Measurements from ENCODE around the gene FNTB.

DNA sequence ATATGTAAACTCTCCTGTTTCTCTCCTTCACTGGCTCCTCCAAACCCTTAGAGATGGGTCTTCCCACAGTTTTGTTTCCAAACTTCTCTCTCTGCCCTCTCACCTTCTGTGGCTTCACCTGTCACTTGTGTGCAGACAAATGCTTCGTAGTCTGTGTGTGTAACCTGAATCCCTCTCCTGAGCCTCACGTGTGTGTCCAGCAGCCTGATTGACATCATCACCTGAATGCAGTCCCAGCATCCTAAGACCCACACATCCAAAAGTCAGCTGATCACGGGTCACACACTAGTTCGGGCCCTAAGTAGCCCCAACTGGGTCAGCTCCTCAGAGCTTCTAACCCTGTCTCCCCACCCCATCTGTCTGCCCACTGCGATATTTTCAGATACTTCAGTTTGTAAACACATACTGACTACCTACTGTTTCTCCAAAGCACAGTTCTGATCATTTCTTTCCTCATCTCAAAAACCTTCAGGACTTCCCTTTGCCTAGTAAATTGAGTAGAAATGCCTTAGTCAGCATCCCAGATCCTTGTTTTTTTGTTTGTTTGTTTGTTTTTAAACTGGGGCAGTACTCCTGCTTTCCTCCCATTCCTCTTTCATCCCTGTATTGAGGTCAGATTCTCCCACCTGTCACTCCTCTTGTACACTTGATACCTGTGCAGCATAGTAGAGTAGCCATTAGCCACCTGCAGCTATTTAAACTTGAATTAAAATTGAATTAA, 23.7 kb downstream of the FNTB start:
- no peak for TF ChIP-seq SP1 (IDR thresholded peaks at IDR 0.05; ENCODE audit: low read depth, low read length)
- TF ChIP-seq, protein P1, sequence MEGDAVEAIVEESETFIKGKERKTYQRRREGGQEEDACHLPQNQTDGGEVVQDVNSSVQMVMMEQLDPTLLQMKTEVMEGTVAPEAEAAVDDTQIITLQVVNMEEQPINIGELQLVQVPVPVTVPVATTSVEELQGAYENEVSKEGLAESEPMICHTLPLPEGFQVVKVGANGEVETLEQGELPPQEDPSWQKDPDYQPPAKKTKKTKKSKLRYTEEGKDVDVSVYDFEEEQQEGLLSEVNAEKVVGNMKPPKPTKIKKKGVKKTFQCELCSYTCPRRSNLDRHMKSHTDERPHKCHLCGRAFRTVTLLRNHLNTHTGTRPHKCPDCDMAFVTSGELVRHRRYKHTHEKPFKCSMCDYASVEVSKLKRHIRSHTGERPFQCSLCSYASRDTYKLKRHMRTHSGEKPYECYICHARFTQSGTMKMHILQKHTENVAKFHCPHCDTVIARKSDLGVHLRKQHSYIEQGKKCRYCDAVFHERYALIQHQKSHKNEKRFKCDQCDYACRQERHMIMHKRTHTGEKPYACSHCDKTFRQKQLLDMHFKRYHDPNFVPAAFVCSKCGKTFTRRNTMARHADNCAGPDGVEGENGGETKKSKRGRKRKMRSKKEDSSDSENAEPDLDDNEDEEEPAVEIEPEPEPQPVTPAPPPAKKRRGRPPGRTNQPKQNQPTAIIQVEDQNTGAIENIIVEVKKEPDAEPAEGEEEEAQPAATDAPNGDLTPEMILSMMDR (IDR thresholded peaks at IDR 0.05; ENCODE audit: control extremely low read depth in 1 of 3, insufficient read depth in 1 of 3, low read depth in 1 of 3, low read length in 3 of 3): no peak
